ENCODE results near the gene GH1. TPM values are rescaled to one million over a fixed set of nuclear protein-coding genes. Genes with fewer than 3 reads are reported as not detected.

The GH1 gene
- polyA plus RNA-seq, 2 of the 4 experiments (the other 2 are of a cell fraction) = not detected

- 62% methylated on average over 6 of the region's 6 CpGs for WGBS (ENCODE audit: missing lambda C conversion rate)
- DNase-seq (ENCODE audit: low read depth in 1 of 2, low spot score in 1 of 2) (no peak), ATAC-seq (no peak), FAIRE-seq (no peak)
- Histone ChIP-seq H3K27ac (no peak overlapping the region), H3K4me1 (no peaks in the 10 kb centered on the region), H3K9me3 (no peaks in the 10 kb centered on the region), H3K4me3 (no peak overlapping the region), H3K4me2 (no peak overlapping the region)
- CTCF ChIA-PET = interaction anchor here (0.6 to 2.2 kb wide), 11 partner anchors 9 to 372 kb away, joined by 3 to 20 read pairs (median 4); partner anchors contain the start of gene GH1
- POLR2A ChIA-PET = interaction anchor here (0.7 kb wide), 1 partner anchor 68 kb away, joined by 3 read pairs; no protein-coding TSS in a partner anchor
- TF ChIP-seq EHF (CRISPR knock-in tag; IDR thresholded peaks at IDR 0.05) (no peak), TP53 (CRISPR knock-in tag; IDR thresholded peaks at IDR 0.05) (no peak), HDAC2 (IDR thresholded peaks at IDR 0.05) (no peak), SMC3 (IDR thresholded peaks at IDR 0.05) (no peak), NFE2L2 (conservative IDR thresholded peaks at IDR 0.05; ENCODE audit: low read length) (no peak), RARB (CRISPR knock-in tag; IDR thresholded peaks at IDR 0.05) (no peak), HOXB5 (CRISPR knock-in tag; IDR thresholded peaks at IDR 0.05) (no peak), CBX8 (IDR thresholded peaks at IDR 0.05) (no peak), RNF2 (IDR thresholded peaks at IDR 0.05; ENCODE audit: borderline replicate concordance, low read depth) (no peak), NR3C1 (IDR thresholded peaks at IDR 0.05) (no peak), REST (IDR thresholded peaks at IDR 0.05) (no peak), KDM5A (IDR thresholded peaks at IDR 0.05) (no peak)
Measured at GRCh38 chr17:63937319-63937718, 18.7 kb upstream of the GH1 start.

GRCh38 chr17:63934183-63935112 is 15.8 kb upstream of the GH1 start:
- ATAC-seq (no peak), FAIRE-seq (no peak), DNase-seq (ENCODE audit: low read depth in 1 of 2, low spot score in 1 of 2) (no peak)
- Histone ChIP-seq H3K27ac (no peak overlapping the region), H3K9me3 (no peaks in the 10 kb centered on the region), H3K4me1 (no peaks in the 10 kb centered on the region), H3K4me2 (no peak overlapping the region), H3K4me3 (no peak overlapping the region)
- 67% methylated on average over 19 of the region's 21 CpGs for WGBS (ENCODE audit: missing lambda C conversion rate)
- CTCF ChIA-PET = interaction anchor here (1.5 to 9.0 kb wide), 11 partner anchors 9 to 199 kb away, joined by 4 to 132 read pairs (median 10); partner anchors contain the start of genes CSHL1, GH1, GH2 and ICAM2
- no peak for TF ChIP-seq SMC3 (IDR thresholded peaks at IDR 0.05)
- TF ChIP-seq BHLHE40 (IDR thresholded peaks at IDR 0.05; ENCODE audit: low read depth, low read length) = no peak
- TF ChIP-seq ZSCAN20 (CRISPR knock-in tag; IDR thresholded peaks at IDR 0.05) = no peak
- TF ChIP-seq HMGXB4 (CRISPR knock-in tag; IDR thresholded peaks at IDR 0.05; ENCODE audit: borderline replicate concordance) = no peak
- TF ChIP-seq MAFK (IDR thresholded peaks at IDR 0.05; ENCODE audit: partially characterized antibody) = no peak
- no peak for TF ChIP-seq NPAS2 (CRISPR knock-in tag; IDR thresholded peaks at IDR 0.05; ENCODE audit: borderline replicate concordance)
- TF ChIP-seq POLR2AphosphoS2 (conservative IDR thresholded peaks at IDR 0.05; ENCODE audit: low read length) = no peak
- no peak for TF ChIP-seq HES2 (IDR thresholded peaks at IDR 0.05)
- TF ChIP-seq KDM1A (IDR thresholded peaks at IDR 0.05; ENCODE audit: low read depth) = no peak
- POLR2A ChIA-PET = no interaction called here

Data from A549 (cell line).